Epidermal melanocyte (primary cell): ENCODE results near the gene SLC30A2.

Experiments
- DNase-seq: peaks from one replicate; pipeline ENCODE4 v3.0.0; 2011; ENCODE audit warnings: low spot score; ENCODE audit not compliant: insufficient read length

The SLC30A2 gene

DNA sequence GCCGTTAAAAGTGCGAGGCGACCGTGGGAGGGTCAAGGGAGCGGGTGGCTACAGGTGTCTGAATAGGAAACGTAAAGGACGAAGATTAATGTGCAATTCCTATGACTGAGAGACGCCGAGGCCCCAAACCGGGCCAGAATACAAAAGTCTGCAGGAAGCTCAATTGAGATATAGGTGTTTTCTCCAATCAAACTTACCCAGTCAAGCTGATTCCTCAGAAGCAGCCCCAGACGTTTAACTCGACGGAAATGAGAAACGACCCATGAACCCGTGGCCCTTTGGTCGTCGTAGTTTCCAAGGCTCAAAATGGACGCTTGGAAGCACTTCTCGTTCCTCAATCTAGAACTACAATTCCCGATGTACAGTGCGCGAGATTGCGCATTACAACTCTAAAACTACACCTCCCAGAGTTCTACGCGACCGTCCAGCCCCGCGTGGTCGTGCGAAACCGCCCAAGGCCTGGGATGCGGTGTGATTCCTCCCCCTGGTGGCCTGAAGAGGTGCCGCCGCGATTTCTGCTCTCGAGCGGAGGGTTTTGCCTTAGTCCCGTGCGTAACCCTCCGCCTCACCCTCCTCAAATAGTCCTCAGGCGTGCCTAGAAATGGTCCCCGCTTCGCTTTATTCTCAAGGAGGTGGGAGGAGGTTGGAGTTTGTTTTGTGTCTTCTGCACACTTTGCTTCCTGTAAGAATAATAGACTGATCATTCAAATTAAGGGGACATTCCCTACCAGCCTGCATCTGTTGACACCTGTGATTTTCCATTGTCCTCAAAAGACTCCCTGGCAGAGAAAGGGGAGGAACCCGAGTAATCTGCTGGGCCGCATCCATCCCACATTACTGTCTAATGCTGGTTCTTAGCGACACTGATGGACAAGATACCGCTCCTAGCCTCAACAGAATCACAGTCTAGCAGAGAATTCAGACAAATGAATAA lies 47.8 kb downstream of the SLC30A2 start, which contains the start of gene PAFAH2:
TSS of gene PAFAH2 (minus strand) at position 236 of the 934 bp plus-strand sequence. CDS start 7,247 bp downstream, outside the sequence.
- DNase-seq = peak; percentile 96

DNA sequence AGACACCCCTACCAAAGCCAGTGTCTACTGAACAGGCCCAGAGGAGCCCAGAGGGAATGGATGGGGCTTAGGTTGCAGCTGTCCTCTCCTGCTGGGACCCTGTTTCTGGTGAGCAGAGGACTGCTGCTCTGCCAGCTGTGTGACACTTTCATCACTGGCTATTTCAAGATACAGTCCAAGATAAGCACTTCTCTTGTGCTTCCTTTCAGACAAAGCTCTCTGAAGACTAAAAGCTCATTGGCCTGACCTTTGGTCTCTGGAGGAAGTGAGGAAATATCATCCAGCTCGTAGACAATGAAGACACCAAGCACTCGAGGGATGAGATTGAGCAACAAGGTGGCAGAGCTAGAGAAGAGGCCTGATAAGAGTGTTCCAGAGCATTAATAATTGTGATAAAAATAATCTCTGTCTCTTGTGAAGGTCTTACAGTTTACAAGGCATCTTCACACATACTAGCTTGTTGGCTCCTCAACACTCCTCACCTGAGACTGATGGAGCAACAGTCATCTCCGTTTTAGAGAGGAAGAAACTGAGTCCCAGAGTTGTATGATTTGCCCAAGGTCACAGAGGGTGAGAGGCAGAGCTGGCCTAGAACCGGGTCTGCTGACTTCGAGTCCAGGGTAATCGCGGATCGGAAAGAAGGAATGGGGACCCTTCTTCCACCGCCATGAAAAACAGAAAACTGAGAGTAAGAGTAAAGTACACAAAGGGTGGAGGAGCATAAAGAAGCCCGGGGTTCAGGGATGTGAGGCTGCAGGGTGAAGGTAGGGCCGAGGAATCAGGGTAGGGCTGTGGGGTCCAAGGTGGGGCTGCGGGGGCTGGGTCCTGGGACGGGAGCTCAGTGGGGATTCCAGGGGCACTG lies 48.7 kb downstream of the SLC30A2 start:
- no peak for DNase-seq

DNA sequence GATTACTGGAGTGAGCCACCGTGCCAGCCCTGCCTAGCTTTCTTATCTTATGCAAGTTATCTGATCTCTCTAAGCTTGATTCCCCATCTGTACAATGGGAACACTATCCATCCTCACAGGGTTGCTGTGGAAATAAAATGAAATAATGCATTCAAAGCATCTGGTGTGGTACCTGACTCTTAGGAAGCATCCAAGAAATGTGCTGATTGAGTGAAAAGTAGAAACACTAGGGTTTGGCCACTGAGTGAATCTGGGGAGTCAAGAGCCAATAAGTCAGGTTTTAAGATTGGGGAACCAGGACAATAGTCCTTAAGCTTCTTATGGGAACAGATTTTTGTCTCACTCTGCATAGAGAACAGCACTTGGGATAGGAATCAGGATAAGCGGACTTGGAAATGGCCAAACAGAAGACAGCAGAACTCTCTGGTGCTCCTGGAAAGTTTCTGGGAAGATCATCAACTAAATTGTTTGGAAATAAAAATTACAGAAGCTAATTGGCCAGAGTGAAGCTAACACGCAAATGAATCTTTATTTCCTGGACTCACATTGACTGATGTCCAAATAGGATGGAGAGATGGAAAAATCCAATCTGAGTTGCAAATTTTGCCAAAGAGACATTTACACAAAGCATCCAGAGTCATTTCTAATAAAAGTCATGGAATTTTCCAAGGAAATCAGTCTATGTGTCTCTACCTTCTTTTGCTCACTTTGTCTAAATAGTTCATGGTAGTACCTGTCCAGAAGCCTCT lies 51.3 kb downstream of the SLC30A2 start:
- DNase-seq = no peak

DNA sequence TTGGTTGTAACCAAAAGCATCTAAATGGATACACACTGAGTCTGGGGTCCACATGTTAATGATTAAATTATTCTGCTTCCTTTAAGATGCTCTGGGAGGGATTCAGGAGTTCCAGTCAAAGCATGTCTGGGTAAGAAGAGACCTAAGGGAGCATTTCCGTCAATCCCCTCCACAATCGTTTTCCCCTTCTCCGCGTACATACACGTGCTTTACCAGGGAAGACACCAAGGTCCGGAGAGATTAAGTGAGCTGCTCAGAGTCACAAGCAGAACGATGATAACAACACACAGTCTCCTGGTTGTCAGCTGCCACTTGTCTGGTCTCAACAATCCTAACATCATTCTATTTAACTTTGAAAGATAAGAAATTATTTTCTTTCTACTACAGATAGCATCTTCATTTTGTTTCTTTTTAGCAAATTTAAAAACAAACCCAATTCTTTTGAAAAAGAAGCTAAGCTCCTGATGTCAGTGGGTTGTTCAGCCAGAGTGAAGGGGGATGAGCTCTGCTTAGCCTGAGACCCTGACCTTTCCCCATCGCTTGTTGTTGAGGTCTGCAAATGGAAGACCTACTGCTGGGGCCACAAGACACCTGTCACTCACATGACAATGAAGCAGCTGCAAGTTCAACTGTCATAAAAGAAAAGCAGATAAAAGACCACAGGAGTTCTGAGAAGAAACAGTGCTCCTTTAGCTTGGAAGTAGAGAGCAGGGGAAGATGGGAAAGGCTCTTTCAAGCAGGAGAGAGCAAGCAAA lies 52.5 kb downstream of the SLC30A2 start:
- no peak for DNase-seq

DNA sequence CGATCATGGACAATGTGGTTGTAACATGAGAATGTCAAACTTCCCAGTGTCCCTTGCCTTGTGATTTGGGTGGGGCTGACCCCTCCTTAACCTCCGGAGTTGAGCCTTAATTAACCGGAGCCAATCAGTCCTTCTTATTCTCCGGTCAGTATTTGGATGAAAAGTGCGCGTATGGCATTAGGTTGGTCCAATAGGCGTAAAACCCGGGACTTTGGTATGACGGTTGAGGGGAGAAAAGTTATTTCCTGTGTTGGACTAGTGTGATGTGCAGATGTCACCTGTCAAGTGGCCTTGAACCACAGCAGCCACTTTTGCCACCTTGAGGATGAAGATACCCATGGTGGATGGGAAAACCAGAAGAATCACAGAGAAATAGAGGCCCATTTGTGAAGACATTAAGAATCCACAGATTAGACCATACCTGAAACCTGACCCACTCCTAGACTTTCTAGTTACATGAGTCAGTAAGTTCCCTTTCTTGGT lies 53.2 kb downstream of the SLC30A2 start:
- DNase-seq = no peak

DNA sequence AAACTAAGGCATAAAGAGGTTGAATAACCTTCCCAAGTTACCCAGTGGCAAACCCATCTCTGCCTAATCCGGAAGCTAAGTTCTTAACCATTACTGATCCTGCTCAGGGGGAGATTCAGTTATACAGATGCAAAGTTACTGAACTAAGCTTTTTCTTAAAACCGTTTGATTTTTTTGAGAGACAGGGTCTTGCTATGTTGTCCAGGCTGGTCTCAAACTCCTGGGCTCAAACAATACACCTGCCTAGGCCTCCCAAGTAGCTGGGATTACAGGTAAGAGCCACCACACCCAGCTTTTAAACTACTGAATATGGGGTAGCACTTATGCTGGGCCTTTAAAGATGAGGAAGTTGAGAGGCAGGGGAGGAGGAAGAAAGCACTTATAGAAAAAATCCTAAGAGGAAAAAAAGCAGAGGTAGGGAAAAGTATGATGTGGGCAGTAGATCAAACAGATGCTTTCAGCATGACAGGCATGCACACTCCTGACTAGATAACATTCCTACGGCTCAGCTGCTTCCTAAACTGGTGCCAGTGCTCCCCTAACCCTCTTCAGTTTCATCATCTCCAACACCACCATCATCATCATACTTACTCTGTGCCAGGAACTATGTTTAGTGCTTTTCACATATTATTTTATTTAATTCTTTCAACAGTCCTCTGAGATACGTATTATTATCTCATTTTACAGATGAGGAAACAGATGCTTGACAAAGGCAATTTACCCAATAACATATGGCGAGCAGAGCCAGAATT lies 53.8 kb downstream of the SLC30A2 start:
- no peak for DNase-seq

DNA sequence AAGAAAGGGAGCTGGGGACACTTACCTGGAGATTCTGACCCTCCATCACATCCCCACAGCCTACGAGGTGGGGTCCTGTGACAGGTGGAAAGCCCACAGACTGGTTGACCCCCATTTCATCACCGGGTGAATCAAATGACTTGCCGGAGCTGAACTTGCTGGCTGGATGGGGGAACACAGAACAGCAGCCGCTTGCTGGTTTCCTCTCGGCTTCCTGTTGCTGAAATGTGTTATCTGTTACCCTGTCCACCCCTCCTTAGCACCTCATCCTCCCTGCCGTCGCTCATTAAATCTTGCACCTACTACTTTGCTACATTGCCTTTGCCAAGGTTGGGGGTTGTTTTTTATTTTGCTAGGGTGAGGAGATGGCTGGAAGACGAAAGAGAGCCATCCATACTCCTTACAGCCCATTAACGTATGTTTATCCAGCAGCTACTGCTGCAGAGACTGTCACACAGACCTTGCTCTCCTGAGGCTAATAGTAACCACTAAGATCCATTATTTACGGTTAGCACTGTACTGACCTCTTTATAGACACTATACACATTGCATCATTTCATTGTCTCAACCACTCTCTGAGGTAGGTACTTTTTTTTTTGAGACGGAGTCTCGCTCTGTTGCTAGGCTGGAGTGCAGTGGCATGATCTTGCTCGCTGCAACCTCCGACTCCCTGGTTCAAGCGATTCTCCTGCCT lies 55.1 kb downstream of the SLC30A2 start:
- no peak for DNase-seq

DNA sequence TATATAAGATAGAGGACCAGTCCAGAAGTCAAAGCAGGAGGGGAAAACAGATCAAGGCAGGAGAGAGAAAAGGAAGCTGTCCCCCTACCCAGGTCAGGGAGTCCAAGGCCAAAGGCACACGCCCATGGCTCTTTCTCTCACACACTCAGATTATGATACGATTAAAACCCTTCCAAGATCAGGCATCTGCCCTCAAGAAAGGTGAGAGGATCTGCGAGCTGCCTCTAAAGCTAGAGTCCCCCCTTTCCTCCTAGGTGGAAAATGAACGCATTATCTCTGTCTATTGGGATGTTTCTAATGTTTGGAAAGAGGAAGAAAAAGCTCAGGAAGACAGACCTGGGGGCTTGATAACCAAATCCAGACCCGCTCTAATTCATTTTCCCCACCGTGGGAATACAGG lies 55.7 kb downstream of the SLC30A2 start:
- no peak for DNase-seq

DNA sequence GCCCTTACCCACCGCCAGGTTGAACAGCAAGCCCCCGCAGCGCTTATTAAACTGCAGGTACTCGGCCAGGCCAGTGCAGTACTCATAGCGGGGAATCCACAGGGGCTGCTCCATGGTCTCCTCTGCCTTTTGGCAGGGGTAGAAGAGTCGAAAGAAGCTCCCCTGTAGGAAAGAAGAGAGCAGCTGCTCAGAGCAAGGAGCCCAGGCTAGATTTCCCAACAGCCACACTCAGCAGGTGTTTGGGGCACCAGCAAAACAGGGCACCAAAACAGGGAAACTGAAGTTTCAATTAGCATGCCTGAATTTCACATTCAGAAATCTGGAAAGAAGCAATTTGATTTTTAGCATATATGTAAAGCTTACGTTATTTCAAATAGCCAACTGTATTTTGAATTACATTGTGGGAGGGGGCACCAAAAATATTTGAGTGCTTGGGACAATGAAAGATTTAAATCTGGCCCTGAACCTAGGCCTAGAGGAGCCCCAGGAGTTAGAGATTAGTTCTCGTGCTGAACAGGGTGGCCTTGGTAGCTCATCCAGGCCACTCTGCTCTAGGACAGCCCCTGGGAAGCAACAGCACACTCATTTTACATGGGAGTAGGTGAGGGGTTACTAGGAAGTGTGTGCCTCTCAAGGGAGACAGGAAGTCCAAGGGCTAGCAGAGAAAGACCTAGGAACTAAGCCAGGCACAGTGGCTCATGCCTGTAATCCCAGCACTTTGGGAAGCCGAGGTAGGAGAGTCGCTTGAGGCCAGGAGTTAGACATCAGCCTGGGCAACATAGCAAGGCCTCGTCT lies 56.3 kb downstream of the SLC30A2 start:
- DNase-seq = no peak

DNA sequence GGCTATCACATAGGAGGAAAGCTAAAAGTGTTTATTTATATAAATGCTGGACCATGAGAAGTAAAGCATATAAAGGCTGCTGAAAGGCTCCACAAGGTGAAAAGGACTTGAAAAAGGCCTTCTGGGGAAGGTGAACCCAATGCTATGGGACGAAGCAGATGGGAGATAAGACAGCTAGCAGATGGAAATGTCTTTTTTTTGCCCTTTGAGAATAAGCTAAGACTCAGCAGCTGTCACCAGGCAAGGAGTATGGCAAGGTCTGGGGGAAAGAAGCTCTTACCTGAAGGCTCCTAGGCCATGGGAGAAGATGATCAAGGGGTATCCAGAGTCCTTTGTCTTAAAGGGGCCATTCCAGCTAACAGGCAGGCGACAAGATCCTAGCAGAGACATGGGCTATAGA lies 58.0 kb downstream of the SLC30A2 start:
- DNase-seq = no peak
